ENCODE data around the gene CDKAL1.

Gene CDKAL1

GRCh38 chr6:20876561-20876960 lies 342.3 kb downstream of the CDKAL1 start:
- H3K4me2 ChIP-seq = no peak overlapping the region
- H2AFZ ChIP-seq (ENCODE audit: low read depth) = no peak overlapping the region
- no peaks in the 10 kb centered on the region for H4K20me1 ChIP-seq (ENCODE audit: insufficient read depth)
- no peak overlapping the region for H3K9ac ChIP-seq
- H3K27me3 ChIP-seq (ENCODE audit: insufficient read depth, low read depth) = no peaks in the 10 kb centered on the region
- H3K4me3 ChIP-seq (IDR thresholded peaks at IDR 0.05; ENCODE audit: insufficient read depth, low read depth, low read length) = no peak overlapping the region
- no peaks in the 10 kb centered on the region for H3K4me1 ChIP-seq (ENCODE audit: low read depth, poor library complexity, severe bottlenecking)
- H3K27ac ChIP-seq = no peak overlapping the region
- TF ChIP-seq CTCF (conservative IDR thresholded peaks at IDR 0.05; ENCODE audit: low read depth, low read length) = no peak
- H3K36me3 ChIP-seq (ENCODE audit: insufficient read depth) = no peaks in the 10 kb centered on the region
- no peaks in the 10 kb centered on the region for H3K79me2 ChIP-seq (ENCODE audit: insufficient read depth, low read depth)

DNA sequence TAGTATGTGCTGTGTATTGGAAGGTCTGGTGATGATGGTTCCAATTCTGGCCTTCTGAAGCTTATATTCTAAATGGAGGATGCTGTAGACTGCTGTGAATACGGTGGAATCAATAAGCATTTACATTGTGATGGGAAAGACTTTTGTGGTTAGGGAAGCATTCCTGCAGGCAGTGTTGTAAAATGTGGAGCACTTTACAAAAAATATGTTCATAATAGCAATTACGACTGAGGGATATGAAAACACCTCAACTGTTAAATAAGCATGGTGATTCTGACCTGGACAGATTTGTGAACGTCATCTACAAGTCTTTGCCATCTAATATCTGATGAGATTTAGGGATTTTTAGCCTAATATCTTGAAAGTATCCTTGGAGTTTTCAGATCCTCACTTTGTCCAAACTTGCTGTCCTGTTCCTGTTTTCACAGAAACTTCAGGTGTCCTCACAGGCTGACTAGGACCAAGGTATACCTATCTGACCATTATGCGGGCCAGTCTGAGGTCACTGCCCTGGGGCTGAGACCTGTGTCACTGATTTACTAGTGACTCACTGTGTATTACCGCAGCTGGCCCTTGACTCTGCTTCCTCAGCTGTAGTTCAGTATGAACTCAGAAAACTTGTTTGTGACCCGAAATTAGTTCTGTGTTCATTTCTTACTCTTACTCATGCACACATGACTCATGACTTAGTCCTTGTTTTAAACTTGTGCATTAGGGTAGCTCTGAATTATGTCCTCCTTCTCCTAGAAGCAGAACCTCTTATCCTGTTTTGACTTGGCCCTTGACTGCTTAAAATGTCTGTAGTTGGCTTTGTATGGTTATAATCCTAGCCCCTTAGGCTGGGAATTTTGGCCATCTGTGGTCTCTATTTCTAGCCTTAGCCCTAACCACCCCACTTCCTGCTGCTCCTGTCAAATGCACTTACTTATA lies 343.0 kb downstream of the CDKAL1 start:
- no peak overlapping the region for H3K4me3 ChIP-seq (IDR thresholded peaks at IDR 0.05; ENCODE audit: insufficient read depth, low read depth, low read length)
- H3K36me3 ChIP-seq (ENCODE audit: insufficient read depth) = no peaks in the 10 kb centered on the region
- no peak overlapping the region for H2AFZ ChIP-seq (ENCODE audit: low read depth)
- H4K20me1 ChIP-seq (ENCODE audit: insufficient read depth) = no peaks in the 10 kb centered on the region
- H3K4me1 ChIP-seq (ENCODE audit: low read depth, poor library complexity, severe bottlenecking) = no peaks in the 10 kb centered on the region
- no peaks in the 10 kb centered on the region for H3K27me3 ChIP-seq (ENCODE audit: insufficient read depth, low read depth)
- H3K27ac ChIP-seq = no peak overlapping the region
- no peak for TF ChIP-seq CTCF (conservative IDR thresholded peaks at IDR 0.05; ENCODE audit: low read depth, low read length)
- no peak overlapping the region for H3K9ac ChIP-seq
- H3K4me2 ChIP-seq = no peak overlapping the region
- H3K79me2 ChIP-seq (ENCODE audit: insufficient read depth, low read depth) = no peaks in the 10 kb centered on the region

GRCh38 chr6:20879121-20879520 lies 344.9 kb downstream of the CDKAL1 start:
- Histone ChIP-seq H3K4me2 (no peak overlapping the region), H3K27ac (no peak overlapping the region), H2AFZ (ENCODE audit: low read depth) (no peak overlapping the region), H3K27me3 (ENCODE audit: insufficient read depth, low read depth) (no peaks in the 10 kb centered on the region), H3K9ac (no peak overlapping the region), H3K36me3 (ENCODE audit: insufficient read depth) (no peaks in the 10 kb centered on the region), H3K4me3 (IDR thresholded peaks at IDR 0.05; ENCODE audit: insufficient read depth, low read depth, low read length) (no peak overlapping the region), H3K79me2 (ENCODE audit: insufficient read depth, low read depth) (no peaks in the 10 kb centered on the region), H3K4me1 (ENCODE audit: low read depth, poor library complexity, severe bottlenecking) (no peaks in the 10 kb centered on the region), H4K20me1 (ENCODE audit: insufficient read depth) (no peaks in the 10 kb centered on the region)
- no peak for TF ChIP-seq CTCF (conservative IDR thresholded peaks at IDR 0.05; ENCODE audit: low read depth, low read length)

GRCh38 chr6:20879526-20879925 lies 345.3 kb downstream of the CDKAL1 start:
- TF ChIP-seq CTCF (conservative IDR thresholded peaks at IDR 0.05; ENCODE audit: low read depth, low read length) = no peak
- no peak overlapping the region for H3K4me2 ChIP-seq
- H3K4me1 ChIP-seq (ENCODE audit: low read depth, poor library complexity, severe bottlenecking) = no peaks in the 10 kb centered on the region
- no peak overlapping the region for H3K27ac ChIP-seq
- no peak overlapping the region for H2AFZ ChIP-seq (ENCODE audit: low read depth)
- H3K9ac ChIP-seq = no peak overlapping the region
- H3K79me2 ChIP-seq (ENCODE audit: insufficient read depth, low read depth) = no peaks in the 10 kb centered on the region
- H3K4me3 ChIP-seq (IDR thresholded peaks at IDR 0.05; ENCODE audit: insufficient read depth, low read depth, low read length) = no peak overlapping the region
- H3K27me3 ChIP-seq (ENCODE audit: insufficient read depth, low read depth) = no peaks in the 10 kb centered on the region
- no peaks in the 10 kb centered on the region for H4K20me1 ChIP-seq (ENCODE audit: insufficient read depth)
- no peaks in the 10 kb centered on the region for H3K36me3 ChIP-seq (ENCODE audit: insufficient read depth)
